KOPT-K1 (cell line): ENCODE data around the gene USP54.
"Not testable (repeated sequence)": the region's sequence is repeated elsewhere in the genome, so short reads cannot be mapped to it uniquely, and the experiment has no call there.

Experiments used
- H3K27ac ChIP-seq: fragments of 200-600 bp; sonication (generic); 2 replicates; pipeline ENCODE4 v1.5.1; 2016; ENCODE audit warnings: antibody characterized with exemption, mild to moderate bottlenecking, low read depth, low read length; ENCODE audit not compliant: poor library complexity, severe bottlenecking
- H3K36me3 ChIP-seq: fragments of 200-600 bp; sonication (generic); 2 replicates; pipeline ENCODE4 v1.5.1; 2017; ENCODE audit warnings: antibody characterized with exemption, mild to moderate bottlenecking, low read length, moderate library complexity; ENCODE audit not compliant: insufficient read depth
- H3K9me3 ChIP-seq: fragments of 200-600 bp; sonication (generic); 2 replicates; pipeline ENCODE4 v1.5.1; 2017; ENCODE audit warnings: antibody characterized with exemption, low read length, mild to moderate bottlenecking; ENCODE audit not compliant: insufficient read depth, poor library complexity, severe bottlenecking

USP54 gene

GRCh38 chr10:73609116-73609515 is 18.0 kb upstream of the USP54 start:
- Histone ChIP-seq H3K27ac (no peak overlapping the region), H3K9me3 (no peaks in the 10 kb centered on the region), H3K36me3 (no peaks in the 10 kb centered on the region)

DNA sequence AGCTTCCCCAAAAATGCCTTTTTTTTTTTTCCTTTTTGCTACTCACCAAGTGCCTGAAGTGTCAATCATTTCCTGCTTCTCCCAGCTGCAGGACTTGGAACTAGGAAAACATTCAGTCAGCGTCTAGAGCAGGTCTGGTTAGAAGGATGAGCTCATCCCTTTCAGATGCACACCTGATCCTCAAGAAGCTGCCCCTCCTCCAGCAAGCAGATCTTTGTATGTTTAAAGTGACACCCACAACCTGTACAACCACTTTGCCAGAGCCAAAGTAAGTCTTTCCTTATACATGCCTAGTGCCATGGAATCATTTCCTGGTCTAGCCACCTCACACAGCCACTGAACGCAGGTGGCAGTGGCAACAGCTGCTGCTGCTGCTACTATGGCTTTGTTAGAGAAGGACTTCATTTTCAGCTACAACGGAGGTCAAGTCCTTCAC is 10.4 kb upstream of the USP54 start:
- Histone ChIP-seq H3K36me3 (no peaks in the 10 kb centered on the region), H3K9me3 (no peaks in the 10 kb centered on the region), H3K27ac (no peak overlapping the region)

DNA sequence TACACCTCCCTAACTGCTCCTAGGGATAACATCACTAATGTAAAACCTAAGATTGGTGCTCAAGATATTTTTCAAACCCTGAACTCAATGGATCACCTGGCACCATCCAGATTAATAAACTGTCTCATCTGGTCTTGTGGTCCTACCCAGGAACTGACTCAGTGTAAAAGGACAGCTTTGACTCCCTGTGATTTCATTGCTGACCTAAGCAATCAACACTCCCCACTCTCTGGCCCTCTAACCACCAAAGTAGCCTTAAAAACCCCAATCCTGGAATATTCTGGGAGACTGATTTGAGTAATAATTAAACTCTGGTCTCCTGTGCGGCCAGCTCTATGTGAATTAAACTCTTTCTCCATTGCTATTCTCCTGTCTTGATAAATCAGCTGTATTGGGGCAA is 6.2 kb upstream of the USP54 start:
- H3K27ac ChIP-seq: no peak overlapping the region

DNA sequence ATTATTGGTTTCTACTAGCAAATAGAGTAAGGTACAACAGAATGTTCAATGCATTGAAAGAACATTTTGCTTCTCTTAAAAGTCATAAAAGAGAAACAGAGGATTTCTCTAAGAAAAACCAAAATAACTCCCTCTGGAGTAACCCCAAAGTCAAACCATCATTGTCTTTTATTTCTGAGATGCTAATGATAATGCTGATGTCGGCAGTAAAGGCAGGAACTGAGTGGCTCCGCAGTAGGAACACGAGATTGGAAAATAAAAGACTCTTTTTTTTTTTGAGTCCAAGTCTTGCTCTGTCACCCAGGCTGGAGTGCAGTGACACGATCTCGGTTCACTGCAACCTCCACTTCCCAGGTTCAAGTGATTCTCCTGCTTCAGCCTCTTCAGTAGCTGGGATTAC is 2.7 kb upstream of the USP54 start:
- no peaks in the 10 kb centered on the region for H3K9me3 ChIP-seq
- no peaks in the 10 kb centered on the region for H3K36me3 ChIP-seq
- no peak overlapping the region for H3K27ac ChIP-seq

More for the DNA sequence above, 6.2 kb upstream of the USP54 start:
- no peaks in the 10 kb centered on the region for H3K9me3 ChIP-seq
- H3K36me3 ChIP-seq: no peaks in the 10 kb centered on the region

DNA sequence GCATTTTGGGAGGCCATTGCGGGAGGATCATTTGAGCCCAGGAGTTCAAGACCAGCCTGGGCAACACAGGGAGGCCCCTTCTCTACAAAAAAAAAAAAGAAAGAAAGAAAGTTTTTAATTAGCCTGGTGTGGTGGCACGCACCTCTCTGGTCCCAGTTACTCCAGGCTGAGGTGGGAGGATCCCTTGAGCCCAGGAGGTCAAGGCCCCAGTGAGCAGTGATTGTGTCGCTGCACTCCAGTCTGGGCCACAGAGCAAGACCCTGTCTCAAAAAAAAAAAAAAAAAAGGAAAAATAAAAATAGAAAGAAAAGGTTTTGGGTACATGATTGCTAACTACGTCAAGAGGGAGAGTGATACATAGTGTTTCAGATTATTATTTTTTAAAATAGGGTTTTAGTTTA is 2.0 kb upstream of the USP54 start:
- Histone ChIP-seq H3K9me3 (no peaks in the 10 kb centered on the region), H3K36me3 (no peaks in the 10 kb centered on the region), H3K27ac (no peak overlapping the region)

DNA sequence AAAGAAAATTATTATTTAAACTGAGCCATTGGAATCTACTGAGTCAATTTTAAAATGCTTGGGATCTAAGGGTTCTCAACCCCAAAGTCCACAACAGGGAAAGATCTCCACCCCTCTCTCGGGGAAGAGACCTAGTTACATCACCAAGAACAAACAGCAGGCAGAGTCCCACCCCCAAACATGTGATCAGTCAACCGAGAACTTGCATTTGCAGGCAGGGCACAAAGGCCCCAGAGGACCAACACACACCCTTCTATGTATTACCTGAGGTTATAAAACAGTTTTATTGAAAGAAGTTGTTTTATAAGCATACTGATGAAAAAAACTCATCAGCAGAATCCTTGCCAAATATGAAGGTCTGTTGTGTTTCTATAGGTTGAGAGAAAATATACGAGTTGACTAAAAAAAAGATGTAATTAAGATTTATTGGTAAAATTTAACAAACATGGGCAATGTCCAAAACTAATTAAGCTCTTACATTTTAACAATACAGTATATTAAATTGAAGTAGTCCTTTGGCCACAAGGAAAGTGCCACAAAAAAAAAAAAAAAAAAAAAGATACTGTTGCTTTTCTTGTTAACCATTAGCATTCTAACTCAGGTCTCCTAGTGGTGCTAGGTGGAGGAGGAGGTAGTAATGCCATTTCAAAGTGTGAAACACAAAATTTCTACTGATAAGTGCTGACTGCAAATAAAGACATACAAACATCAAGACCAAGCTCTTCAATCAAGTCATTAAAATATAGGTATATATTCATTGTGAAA is 975 bp upstream of the USP54 start:
- Histone ChIP-seq H3K27ac (no peak overlapping the region), H3K9me3 (no peaks in the 10 kb centered on the region), H3K36me3 (no peaks in the 10 kb centered on the region)

- H3K27ac ChIP-seq: no peak overlapping the region
- no peaks in the 10 kb centered on the region for H3K9me3 ChIP-seq
- H3K36me3 ChIP-seq: no peaks in the 10 kb centered on the region
Observed at GRCh38 chr10:73589563-73590126, 1.5 kb downstream of the USP54 start.

GRCh38 chr10:73588656-73589055 is 2.5 kb downstream of the USP54 start:
- Histone ChIP-seq H3K36me3 (no peaks in the 10 kb centered on the region), H3K27ac (no peak overlapping the region), H3K9me3 (no peaks in the 10 kb centered on the region)

DNA sequence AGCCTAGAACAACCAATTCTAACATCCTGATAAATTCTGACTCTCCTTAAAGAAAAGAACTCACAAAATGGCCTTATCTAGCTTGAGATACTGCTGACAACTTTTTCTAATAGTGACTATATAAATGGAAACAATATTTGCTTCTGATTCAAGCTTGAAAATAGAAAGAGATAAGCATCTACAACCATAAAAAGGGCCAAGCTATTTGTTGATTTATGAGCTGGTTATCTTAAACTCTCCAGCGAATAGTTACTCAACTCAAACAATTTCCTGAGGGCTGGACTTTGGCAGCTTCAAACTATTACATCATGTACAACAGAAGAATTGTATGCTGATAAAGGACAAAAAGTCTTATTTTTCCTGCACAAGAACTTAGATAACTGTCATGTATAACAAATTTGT is 4.6 kb downstream of the USP54 start:
- Histone ChIP-seq H3K36me3 (no peaks in the 10 kb centered on the region), H3K27ac (no peak overlapping the region)

GRCh38 chr10:73585327-73585726 is 5.8 kb downstream of the USP54 start:
- H3K36me3 ChIP-seq: no peaks in the 10 kb centered on the region
- H3K27ac ChIP-seq: no peak overlapping the region
- no peaks in the 10 kb centered on the region for H3K9me3 ChIP-seq

More for the DNA sequence above, 4.6 kb downstream of the USP54 start:
- H3K9me3 ChIP-seq: no peaks in the 10 kb centered on the region

GRCh38 chr10:73584737-73585136 is 6.4 kb downstream of the USP54 start:
- H3K27ac ChIP-seq: no peak overlapping the region
- H3K9me3 ChIP-seq: no peaks in the 10 kb centered on the region
- H3K36me3 ChIP-seq: no peaks in the 10 kb centered on the region

DNA sequence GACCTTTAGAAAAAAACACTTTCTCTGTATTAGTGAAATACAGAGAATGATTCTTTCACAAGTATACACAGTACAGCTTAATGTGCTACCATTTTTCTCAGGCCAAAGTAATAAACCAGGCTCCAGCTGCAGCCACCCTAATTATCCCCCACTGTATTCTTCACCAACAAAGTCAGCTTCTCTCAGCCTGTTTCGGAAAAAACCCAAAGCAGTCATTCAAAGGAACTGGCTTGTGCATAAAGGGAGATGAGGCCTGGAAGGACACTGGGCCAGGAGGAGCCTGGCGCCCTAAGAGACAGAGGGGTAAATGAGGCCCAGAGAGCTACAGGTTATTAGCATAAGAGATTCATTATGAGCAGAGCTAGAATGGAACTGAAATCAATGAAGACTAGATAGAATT is 9.2 kb downstream of the USP54 start:
- H3K36me3 ChIP-seq: no peaks in the 10 kb centered on the region
- H3K9me3 ChIP-seq: no peaks in the 10 kb centered on the region
- H3K27ac ChIP-seq: no peak overlapping the region

- H3K27ac ChIP-seq: not testable (repeated sequence)
Observed at GRCh38 chr10:73578927-73579326, 12.2 kb downstream of the USP54 start.

GRCh38 chr10:73577788-73578187 is 13.4 kb downstream of the USP54 start:
- Histone ChIP-seq H3K9me3 (no peaks in the 10 kb centered on the region), H3K27ac (no peak overlapping the region), H3K36me3 (no peaks in the 10 kb centered on the region)

More at GRCh38 chr10:73578927-73579326, 12.2 kb downstream of the USP54 start:
- not testable (repeated sequence) for H3K36me3 ChIP-seq, H3K9me3 ChIP-seq

DNA sequence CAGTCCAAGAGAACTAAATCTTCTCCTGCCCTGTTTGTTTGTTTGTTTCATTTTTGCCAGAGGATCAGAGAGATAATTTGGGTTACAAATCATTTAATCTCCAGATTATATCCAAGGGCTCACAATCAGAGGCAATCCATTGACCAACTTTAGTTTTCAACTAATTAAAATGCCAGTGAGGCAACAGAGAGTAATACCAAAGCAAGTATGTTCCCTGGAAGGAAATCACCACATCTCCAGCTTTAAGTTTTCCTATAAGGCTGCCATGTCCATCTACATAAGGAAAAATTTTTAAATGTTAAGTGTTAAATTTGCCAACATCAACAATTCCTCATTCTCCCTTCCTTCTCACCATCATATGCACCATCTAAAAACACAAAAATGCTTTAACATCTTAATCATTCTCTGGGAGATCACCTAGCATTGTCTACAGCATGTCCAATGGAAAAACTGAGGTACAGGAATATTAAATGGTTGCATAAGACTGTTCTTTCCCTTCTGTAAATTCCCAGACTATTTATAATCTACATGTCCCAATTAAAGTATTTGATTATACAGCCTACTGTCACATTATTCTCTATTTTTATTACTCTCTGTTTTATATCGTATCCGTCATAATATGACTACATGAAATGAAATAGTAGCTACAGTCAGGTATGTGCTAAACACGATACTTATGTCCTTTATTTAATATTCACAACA is 14.1 kb downstream of the USP54 start:
- H3K36me3 ChIP-seq: no peaks in the 10 kb centered on the region
- H3K9me3 ChIP-seq: no peaks in the 10 kb centered on the region
- no peak overlapping the region for H3K27ac ChIP-seq
